Fibroblast of pulmonary artery (primary cell): ENCODE results near the gene DOCK10.
"Not testable (repeated sequence)": the region's sequence is repeated elsewhere in the genome, so short reads cannot be mapped to it uniquely, and the experiment has no call there.

Source experiments
- DNase-seq: peaks from one replicate; pipeline ENCODE4 v3.0.0-alpha.2; 2010; ENCODE audit warnings: low read depth
- H3K4me3 ChIP-seq: replicated peaks from 2 replicates; pipeline ENCODE4 v1.5.1; 2011; ENCODE audit warnings: low read depth, mild to moderate bottlenecking, control low read depth, low read length, moderate library complexity
- CTCF ChIP-seq: IDR thresholded peaks from 2 replicates; pipeline ENCODE4 v1.5.1; 2011; ENCODE audit warnings: mild to moderate bottlenecking, control low read depth, low read length, inconsistent platforms; ENCODE audit errors: missing control alignments

Gene DOCK10

DNA sequence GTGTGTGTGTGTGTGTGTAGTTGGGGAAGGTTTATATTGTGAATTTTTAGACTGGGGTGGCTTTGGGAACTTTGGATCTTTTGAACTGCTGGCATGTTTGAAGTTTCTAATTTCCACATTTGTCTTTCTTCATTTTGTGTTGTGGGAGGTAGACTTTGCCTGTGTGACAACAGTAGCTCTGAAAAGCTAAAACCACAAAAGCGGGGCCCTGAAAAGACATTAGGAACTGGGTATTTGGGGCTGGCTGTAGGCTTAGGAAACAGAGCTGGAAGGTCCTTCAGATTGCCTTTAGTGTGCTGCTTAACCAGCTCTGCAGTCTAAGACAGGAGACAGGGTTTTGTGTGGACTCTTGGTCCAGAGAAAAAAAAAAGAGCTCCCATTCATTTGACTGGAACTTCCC lies 27.2 kb upstream of the DOCK10 start:
- no peak for DNase-seq
- H3K4me3 ChIP-seq, result no peak overlapping the region
- no peak for TF ChIP-seq CTCF

DNA sequence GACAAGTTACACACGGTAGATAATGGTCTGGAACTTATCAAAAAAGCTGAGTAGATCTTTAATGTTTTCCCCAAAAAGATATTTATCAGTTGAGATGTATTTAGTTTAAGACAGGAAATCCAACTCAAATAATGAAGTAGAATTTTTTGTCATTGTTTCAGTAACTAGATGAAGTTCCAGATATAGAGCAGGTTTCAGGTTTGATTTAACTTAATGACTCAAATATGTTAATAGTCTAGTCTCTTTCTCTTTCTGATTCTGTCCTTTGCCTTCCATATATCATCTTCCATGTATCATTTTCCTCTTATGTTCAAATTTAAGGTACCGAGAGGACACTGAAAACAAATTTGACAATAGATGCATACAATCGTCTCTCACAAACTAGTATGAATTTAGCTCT lies 23.6 kb upstream of the DOCK10 start:
- H3K4me3 ChIP-seq, result no peak overlapping the region
- TF ChIP-seq CTCF, result no peak
- no peak for DNase-seq

DNA sequence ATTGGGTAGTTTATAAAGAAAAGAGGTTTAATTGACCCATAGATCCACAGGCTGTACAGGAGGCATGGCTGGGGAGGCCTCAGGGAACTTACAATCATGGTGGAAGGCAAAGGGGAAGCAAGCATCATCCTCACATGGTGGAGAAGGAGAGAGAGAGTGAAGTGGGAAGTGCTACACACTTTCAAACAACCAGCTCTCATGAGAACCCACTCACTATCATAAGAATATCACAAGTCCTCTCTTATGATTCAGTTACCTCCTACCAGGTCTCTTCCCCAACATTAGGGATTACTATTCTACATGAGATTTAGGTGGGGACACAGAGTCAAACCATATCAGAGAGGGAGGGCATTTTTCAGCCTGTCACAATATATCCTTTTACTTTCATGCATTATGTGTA lies 22.7 kb upstream of the DOCK10 start:
- TF ChIP-seq CTCF, result no peak
- no peak overlapping the region for H3K4me3 ChIP-seq
- DNase-seq, result no peak

DNA sequence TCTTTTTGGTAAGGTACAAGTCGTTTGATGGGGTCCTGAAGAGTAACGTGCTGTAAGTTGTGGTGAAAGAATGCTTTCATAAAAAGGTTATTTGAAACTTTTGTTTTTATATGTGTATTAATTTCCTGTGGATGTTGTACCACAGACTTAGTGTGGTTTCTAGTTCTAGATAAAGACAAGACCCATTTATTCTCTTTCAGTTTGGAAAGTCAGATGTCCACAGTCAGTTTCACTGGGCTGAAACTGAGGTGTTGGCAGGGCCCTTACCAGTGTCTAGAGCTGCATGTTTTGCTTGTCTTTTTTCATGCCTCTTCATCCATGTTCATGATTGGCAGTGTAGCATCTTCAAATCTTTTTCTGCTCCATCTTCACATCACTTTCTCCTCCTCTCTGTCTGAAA lies 22.1 kb upstream of the DOCK10 start:
- no peak for TF ChIP-seq CTCF
- no peak for DNase-seq
- H3K4me3 ChIP-seq, result no peak overlapping the region

DNA sequence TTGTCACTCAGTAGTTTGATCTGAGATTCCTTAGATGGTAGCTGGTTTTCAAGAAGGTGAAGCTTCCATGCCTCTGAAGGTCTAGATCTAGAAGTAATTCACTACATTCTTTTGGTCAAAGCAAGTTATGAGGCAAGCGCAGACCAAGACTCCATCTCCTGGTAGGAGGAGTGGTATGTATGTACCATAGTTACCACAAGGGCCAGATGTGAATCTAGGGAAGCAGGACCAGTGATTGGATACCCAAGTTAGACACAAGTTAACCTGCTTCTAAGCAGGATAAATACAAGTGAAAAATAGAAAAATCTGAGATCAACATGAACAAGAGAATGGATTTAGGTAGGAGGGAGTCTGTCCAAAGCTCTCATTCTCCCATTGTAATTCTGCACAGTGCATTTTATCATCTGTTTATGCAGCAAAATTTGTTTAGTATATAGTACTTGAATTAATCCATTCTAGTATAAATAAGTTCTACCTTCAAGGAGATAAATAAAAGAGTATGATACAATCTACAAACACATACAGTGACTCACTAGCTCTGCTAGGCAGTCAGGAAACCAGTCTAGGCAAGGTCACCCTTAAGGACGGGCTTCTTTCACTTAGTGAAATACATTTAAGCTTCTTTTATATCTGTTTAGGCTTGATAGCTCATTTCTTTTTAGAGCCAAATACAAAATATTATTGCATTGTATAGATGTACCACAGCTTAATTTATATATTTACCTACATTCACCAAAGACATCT lies 14.2 kb upstream of the DOCK10 start:
- H3K4me3 ChIP-seq, result no peak overlapping the region
- no peak for TF ChIP-seq CTCF
- DNase-seq, result peak; percentile 25

GRCh38 chr2:225055714-225056113 lies 13.4 kb upstream of the DOCK10 start:
- TF ChIP-seq CTCF, result no peak
- no peak for DNase-seq
- no peak overlapping the region for H3K4me3 ChIP-seq

GRCh38 chr2:225052703-225053102 lies 10.4 kb upstream of the DOCK10 start:
- no peak overlapping the region for H3K4me3 ChIP-seq
- no peak for TF ChIP-seq CTCF
- DNase-seq, result no peak

- DNase-seq, H3K4me3 ChIP-seq: not testable (repeated sequence)
These were observed 5.2 kb upstream of the DOCK10 start for GRCh38 chr2:225047502-225047901.
